Peyer's patch (tissue), 4 donors: ENCODE measurements around the gene ITPR1. TPM values are rescaled to one million over a fixed set of nuclear protein-coding genes. Genes with fewer than 3 reads are reported as not detected.
A peak's percentile ranks its signal among the peaks of the same experiment; 100 is the strongest.

Experiments
- DNase-seq, 3 donors: peaks; one replicate each; pipeline ENCODE4 v3.0.0-alpha.2; 2017 to 2019
- H3K27ac ChIP-seq, 4 donors: fragments of 200-600 bp; sonication (generic); one replicate each; pipeline ENCODE4 v1.5.1; 2016 to 2019
- H3K27me3 ChIP-seq, 2 donors: fragments of 200-600 bp; sonication (generic); one replicate each; pipeline ENCODE4 v1.5.1; 2019
- H3K36me3 ChIP-seq, 3 donors: fragments of 200-600 bp; sonication (generic); one replicate each; pipeline ENCODE4 v1.5.1; 2016 to 2019
- H3K4me1 ChIP-seq, 4 donors: fragments of 200-600 bp; sonication (generic); one replicate each; pipeline ENCODE4 v1.5.1; 2016 to 2019
- H3K4me3 ChIP-seq, 4 donors: fragments of 200-600 bp; sonication (generic); 1 replicate in 3 of 4; 2 replicates in 1 of 4; pipeline ENCODE4 v1.5.1; 2016 to 2019; ENCODE audit warnings: mild to moderate bottlenecking in 1 of 4
- H3K9me3 ChIP-seq, 4 donors: fragments of 200-600 bp; sonication (generic); one replicate each; pipeline ENCODE4 v1.5.1; 2016 to 2019; ENCODE audit warnings: mild to moderate bottlenecking in 1 of 4
- POLR2A ChIP-seq, 2 donors: fragments of 450-650 bp; IDR thresholded peaks; one replicate each; pipeline ENCODE4 v1.5.1; 2017; ENCODE audit warnings: antibody characterized with exemption in 2 of 2, mild to moderate bottlenecking in 2 of 2, moderate library complexity in 2 of 2
- total RNA-seq, 4 donors: library from RNA; depleted of rRNA; stranded (reverse); fragments of >200 nt; gene quantifications; one replicate each; pipeline ENCODE4 v1.1.0, GENCODE V29; 2016
- TF ChIP-seq, protein P1 (sequence below), 6 experiments: fragments of 450-650 bp in 4 of 6; fragments of 200-600 bp in 2 of 6; sonication (generic) in 1 of 6; IDR thresholded peaks; one replicate each; pipeline ENCODE4 v1.5.1; 2017 to 2019; ENCODE audit warnings: antibody characterized with exemption in 6 of 6, mild to moderate bottlenecking in 3 of 6, moderate library complexity in 1 of 6

The ITPR1 gene
- total RNA-seq, 4 donors from 2014 or later, result 13.3 to 142 (median 22.7) TPM

DNA sequence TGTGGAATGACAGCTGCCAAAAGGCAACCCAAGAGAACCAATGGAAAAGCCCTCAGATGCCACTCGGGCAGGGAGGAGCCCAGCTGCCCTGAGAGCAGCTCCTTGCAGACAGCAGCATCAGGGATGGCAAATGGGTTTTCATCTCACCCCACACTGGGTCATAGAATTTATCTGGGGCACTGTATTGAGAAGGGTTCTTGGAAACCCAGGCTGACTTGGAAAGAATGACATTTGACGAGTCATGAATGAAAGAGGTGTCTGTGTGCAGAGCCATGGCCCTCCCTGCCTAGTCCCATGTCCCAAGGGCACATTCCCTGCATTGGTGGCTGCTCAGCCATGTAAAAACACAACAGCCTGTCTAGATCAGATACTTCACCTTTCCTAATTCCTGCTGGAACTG is 328.2 kb downstream of the ITPR1 start:
- no peaks in the 10 kb centered on the region for H3K27me3 ChIP-seq
- no peaks in the 10 kb centered on the region for H3K9me3 ChIP-seq
- no peak for DNase-seq
- no peak for TF ChIP-seq POLR2A (IDR thresholded peaks at IDR 0.05)
- TF ChIP-seq, protein P1, sequence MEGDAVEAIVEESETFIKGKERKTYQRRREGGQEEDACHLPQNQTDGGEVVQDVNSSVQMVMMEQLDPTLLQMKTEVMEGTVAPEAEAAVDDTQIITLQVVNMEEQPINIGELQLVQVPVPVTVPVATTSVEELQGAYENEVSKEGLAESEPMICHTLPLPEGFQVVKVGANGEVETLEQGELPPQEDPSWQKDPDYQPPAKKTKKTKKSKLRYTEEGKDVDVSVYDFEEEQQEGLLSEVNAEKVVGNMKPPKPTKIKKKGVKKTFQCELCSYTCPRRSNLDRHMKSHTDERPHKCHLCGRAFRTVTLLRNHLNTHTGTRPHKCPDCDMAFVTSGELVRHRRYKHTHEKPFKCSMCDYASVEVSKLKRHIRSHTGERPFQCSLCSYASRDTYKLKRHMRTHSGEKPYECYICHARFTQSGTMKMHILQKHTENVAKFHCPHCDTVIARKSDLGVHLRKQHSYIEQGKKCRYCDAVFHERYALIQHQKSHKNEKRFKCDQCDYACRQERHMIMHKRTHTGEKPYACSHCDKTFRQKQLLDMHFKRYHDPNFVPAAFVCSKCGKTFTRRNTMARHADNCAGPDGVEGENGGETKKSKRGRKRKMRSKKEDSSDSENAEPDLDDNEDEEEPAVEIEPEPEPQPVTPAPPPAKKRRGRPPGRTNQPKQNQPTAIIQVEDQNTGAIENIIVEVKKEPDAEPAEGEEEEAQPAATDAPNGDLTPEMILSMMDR (IDR thresholded peaks at IDR 0.05), result no peak
- H3K4me1 ChIP-seq, result peaks cover 8 to 24% (median 18%) of the 10 kb centered on the region in 4 donors
- H3K36me3 ChIP-seq, result peaks cover 0 to 18% (median 0%) of the 10 kb centered on the region in 3 donors
- no peak overlapping the region for H3K4me3 ChIP-seq
- peak overlapping the region; percentile 21 to 38 (median 29) for H3K27ac ChIP-seq

DNA sequence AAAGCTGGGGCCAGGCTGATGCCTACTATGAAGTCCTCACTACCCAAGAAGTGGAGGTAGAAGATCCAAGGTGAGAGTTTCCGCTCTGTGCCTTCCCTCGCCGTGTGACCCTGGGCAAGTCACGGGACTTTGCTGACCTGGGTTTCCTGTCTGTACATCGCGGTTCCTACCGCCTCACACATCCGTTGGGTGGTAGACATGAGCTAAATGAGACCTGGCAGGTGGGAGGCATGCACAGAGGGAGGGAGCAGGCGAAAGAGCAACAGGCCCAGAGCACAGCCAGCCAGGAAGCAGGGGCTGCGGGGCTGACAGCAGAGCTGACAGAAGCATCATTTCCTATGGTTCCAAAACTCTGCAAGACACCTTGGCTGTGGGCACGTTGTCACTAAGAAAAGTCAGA is 328.8 kb downstream of the ITPR1 start:
- TF ChIP-seq POLR2A (IDR thresholded peaks at IDR 0.05), result no peak
- TF ChIP-seq, protein P1 (IDR thresholded peaks at IDR 0.05), result no peak
- Histone ChIP-seq H3K36me3 (peaks cover 0 to 18% (median 0%) of the 10 kb centered on the region in 3 donors), H3K4me3 (no peak overlapping the region), H3K4me1 (peaks cover 8 to 30% (median 24%) of the 10 kb centered on the region in 4 donors), H3K9me3 (no peaks in the 10 kb centered on the region), H3K27ac (peak overlapping the region in 3 of 4 donors; percentile 22 to 34 (median 32)), H3K27me3 (no peaks in the 10 kb centered on the region)
- peak in 2 of 3 donors; percentile 78 to 89 for DNase-seq

DNA sequence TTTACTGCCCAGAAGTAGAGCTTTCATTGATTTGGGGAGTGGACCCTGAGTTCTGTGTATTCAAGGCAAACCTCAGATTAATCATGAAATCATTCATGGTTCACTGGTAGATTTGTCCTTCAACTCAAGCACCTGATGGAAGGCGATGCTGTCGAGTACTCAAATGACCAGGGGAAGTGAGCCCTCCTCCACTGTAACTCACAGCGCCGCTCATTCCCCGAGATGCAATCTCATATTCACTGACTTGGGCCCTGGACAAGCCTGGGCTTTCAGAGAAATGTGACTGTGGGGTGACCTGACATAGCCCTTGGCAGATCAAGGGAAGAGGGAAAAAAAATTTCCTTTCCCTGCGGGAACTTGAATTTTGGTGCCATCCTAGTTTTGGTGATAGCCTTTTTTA is 329.4 kb downstream of the ITPR1 start:
- TF ChIP-seq, protein P1 (IDR thresholded peaks at IDR 0.05), result no peak
- TF ChIP-seq POLR2A (IDR thresholded peaks at IDR 0.05), result no peak
- peaks cover 0 to 18% (median 0%) of the 10 kb centered on the region in 3 donors for H3K36me3 ChIP-seq
- H3K9me3 ChIP-seq, result no peaks in the 10 kb centered on the region
- no peaks in the 10 kb centered on the region for H3K27me3 ChIP-seq
- DNase-seq, result no peak
- no peak overlapping the region for H3K4me3 ChIP-seq
- H3K4me1 ChIP-seq, result peaks cover 14 to 36% (median 27%) of the 10 kb centered on the region in 4 donors
- peak overlapping the region in 2 of 4 donors; percentile 22 to 32 for H3K27ac ChIP-seq

DNA sequence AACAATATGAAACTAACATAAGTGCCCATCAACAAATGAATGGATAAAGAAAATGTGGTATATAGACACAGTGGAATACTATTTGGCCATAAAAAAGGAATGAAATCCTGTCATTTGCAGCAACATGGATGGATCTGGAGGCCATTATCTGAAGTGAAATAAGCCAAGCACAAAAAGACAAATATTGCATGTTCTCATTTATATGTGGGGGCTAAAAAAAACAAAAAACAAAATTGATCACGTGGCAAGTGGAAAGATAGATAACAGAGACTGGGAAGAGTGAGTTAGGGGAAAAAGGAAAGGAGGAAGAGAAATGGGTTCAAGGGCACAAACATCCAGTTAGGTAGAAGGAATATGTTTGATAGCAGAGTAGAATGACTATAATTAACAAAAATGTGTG is 330.2 kb downstream of the ITPR1 start:
- no peak for DNase-seq
- H3K9me3 ChIP-seq, result no peaks in the 10 kb centered on the region
- no peaks in the 10 kb centered on the region for H3K27me3 ChIP-seq
- H3K4me3 ChIP-seq, result no peak overlapping the region
- H3K4me1 ChIP-seq, result peaks cover 14 to 44% (median 27%) of the 10 kb centered on the region in 4 donors
- H3K36me3 ChIP-seq, result peaks cover 0 to 11% (median 0%) of the 10 kb centered on the region in 3 donors
- H3K27ac ChIP-seq, result no peak overlapping the region
- TF ChIP-seq, protein P1 (IDR thresholded peaks at IDR 0.05), result no peak
- TF ChIP-seq POLR2A (IDR thresholded peaks at IDR 0.05), result no peak

DNA sequence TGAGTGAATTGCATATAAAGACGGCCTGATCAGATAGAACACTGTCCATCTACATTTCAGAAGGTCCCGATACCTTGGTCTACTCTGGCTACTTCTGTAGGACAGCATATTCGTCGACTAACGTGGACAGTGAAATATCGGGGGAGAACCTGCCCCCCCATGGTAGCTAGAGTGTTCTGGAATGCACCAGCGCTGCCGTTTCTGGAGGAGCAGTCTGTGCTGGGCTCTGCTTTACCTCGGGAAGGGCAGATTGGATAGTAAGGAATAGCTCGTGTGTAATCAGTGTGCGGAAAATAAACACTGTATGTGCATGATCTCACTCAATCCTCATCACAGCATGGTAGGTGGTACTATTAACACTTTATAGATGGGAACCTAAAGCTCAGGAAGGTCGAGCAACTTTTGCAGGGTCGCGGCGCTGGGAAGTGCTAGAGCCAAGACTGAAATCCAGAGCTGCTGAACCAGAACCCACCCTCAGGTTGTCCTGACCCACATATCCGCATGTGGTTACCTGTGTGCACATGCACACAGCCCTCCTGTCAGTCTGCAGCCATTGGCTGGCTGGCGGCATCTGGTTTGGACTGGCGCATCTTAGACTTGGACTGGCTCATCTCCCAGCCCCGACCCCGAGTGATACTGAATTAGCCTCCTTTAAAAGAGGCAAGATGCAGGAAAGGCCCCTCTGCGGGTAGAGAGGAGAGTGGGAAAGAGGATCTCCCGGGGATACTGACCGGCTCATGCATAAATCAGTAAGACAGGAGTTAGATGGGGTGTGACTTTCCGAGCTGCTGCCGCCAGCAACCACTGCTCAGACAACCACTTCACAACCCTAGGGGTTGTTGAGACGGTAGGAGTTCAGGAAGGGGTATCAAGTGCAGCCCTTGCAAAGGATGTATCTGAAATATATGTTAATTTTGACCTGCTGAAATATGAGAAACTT is 331.1 kb downstream of the ITPR1 start:
- DNase-seq, result no peak
- Histone ChIP-seq H3K27ac (peak overlapping the region; percentile 26 to 89 (median 82)), H3K9me3 (no peaks in the 10 kb centered on the region), H3K4me3 (no peak overlapping the region), H3K27me3 (no peaks in the 10 kb centered on the region), H3K4me1 (peaks cover 14 to 45% (median 30%) of the 10 kb centered on the region in 4 donors), H3K36me3 (peaks cover 0 to 4% (median 0%) of the 10 kb centered on the region in 3 donors)
- TF ChIP-seq, protein P1 (IDR thresholded peaks at IDR 0.05), result no peak
- no peak for TF ChIP-seq POLR2A (IDR thresholded peaks at IDR 0.05)
